GM23338 (cell line): ENCODE results near the gene DAPK3.

Experiments used
- CTCF ChIP-seq, 2 experiments: fragments of 200-600 bp in 1 of 2; sonication (generic) in 1 of 2; conservative IDR thresholded peaks; 2 replicates each; pipeline versions ENCODE4 v1.5.1 to v1.6.1; 2016 to 2017; ENCODE audit warnings: antibody characterized with exemption in 2 of 2, low read depth in 2 of 2, mild to moderate bottlenecking in 2 of 2, moderate library complexity in 1 of 2
- EZH2 ChIP-seq: fragments of 200-600 bp; sonication (generic); IDR thresholded peaks from one replicate; pipeline ENCODE4 v1.8.0; 2017; ENCODE audit warnings: antibody characterized with exemption, mild to moderate bottlenecking, low read depth; ENCODE audit not compliant: unreplicated experiment
- JUNB ChIP-seq: IDR thresholded peaks from one replicate; pipeline ENCODE4 v1.6.1; 2016; ENCODE audit warnings: antibody characterized with exemption; ENCODE audit not compliant: unreplicated experiment
- REST ChIP-seq: IDR thresholded peaks from one replicate; pipeline ENCODE4 v1.6.1; 2018; ENCODE audit warnings: antibody characterized with exemption; ENCODE audit not compliant: unreplicated experiment
- ZNF114 ChIP-seq: fragments of 250-450 bp; sonication (Bioruptor Pico); IDR thresholded peaks from 2 replicates; pipeline ENCODE4 v1.5.0; 2020; ENCODE audit warnings: mild to moderate bottlenecking, moderate library complexity

GRCh38 chr19:3976495-3977241, 5.8 kb upstream of the DAPK3 start:
- TF ChIP-seq CTCF (conservative IDR thresholded peaks at IDR 0.05; ENCODE audit: low read depth in 2 of 2) (no peak), EZH2 (no peak), REST (no peak), JUNB (no peak), ZNF114 (CRISPR knock-in tag) (no peak)
